B cell (primary cell): Measurements from ENCODE around the gene GAP43.

Experiments
- CTCF ChIP-seq: fragments of 200-600 bp; IDR thresholded peaks from one replicate; pipeline ENCODE4 v1.8.0; 2022; ENCODE audit warnings: antibody characterized with exemption, mild to moderate bottlenecking
- EZH2 ChIP-seq: IDR thresholded peaks from 2 replicates; pipeline ENCODE4 v1.6.1; 2012; ENCODE audit warnings: borderline replicate concordance, low read depth, mild to moderate bottlenecking, moderate library complexity, low read length; ENCODE audit not compliant: insufficient read depth, poor library complexity, severe bottlenecking

- TF ChIP-seq CTCF (no peak), EZH2 (no peak)
These were observed 64.4 kb downstream of the GAP43 start for GRCh38 chr3:115687721-115688120.
